IMR-90 (cell line): ENCODE results near the gene GNAT2. TPM values are rescaled to one million over a fixed set of nuclear protein-coding genes. Genes with fewer than 3 reads are reported as not detected.

Experiments
- ATAC-seq: fragments of 200-7000 bp; cut with Tn5 transposase; 2 replicates; pipeline ENCODE4 v1.9.1; 2020; ENCODE audit warnings: low read depth, mild to moderate bottlenecking, moderate library complexity
- BruUV-seq: library from RNA; stranded (reverse); fragments of 400-500 nt; replicated peaks from 2 replicates; lab custom pipeline; 2021; lab: Mats Ljungman, UMichigan
- CTCF ChIA-PET: fragments of 300-600 bp; formaldehyde crosslinking; extraction: SDS; loops from one replicate; lab custom pipeline; 2021; ENCODE audit warnings: antibody characterized with exemption; lab: Yijun Ruan, JAX
- POLR2A ChIA-PET: fragments of 300-600 bp; sonication (Branson Sonifier 250); formaldehyde crosslinking; loops from one replicate; lab custom pipeline; 2022; ENCODE audit warnings: antibody characterized with exemption; ENCODE audit not compliant: unreplicated experiment; lab: Charles Lee
- DNase-seq: peaks from one replicate; pipeline ENCODE4 v3.0.0; 2013
- H2AFZ ChIP-seq: replicated peaks from 2 replicates; pipeline ENCODE3; 2013; ENCODE audit warnings: low read length, mild to moderate bottlenecking; ENCODE audit not compliant: poor library complexity
- H2AK5ac ChIP-seq: 2 replicates; pipeline ENCODE4 v1.6.1; 2013; ENCODE audit warnings: low read depth, low read length, inconsistent platforms
- H2AK9ac ChIP-seq: replicated peaks from 2 replicates; pipeline ENCODE3; 2013; ENCODE audit warnings: mild to moderate bottlenecking, low read depth, low read length, moderate library complexity; ENCODE audit not compliant: poor library complexity
- H2BK120ac ChIP-seq: 2 replicates; pipeline ENCODE4 v1.6.1; 2013; ENCODE audit warnings: low read depth, low read length, inconsistent platforms
- H2BK15ac ChIP-seq: 3 replicates; pipeline ENCODE4 v1.6.1; 2013; ENCODE audit warnings: low read depth, low read length, inconsistent platforms
- H2BK20ac ChIP-seq: 2 replicates; pipeline ENCODE4 v1.6.1; 2013; ENCODE audit warnings: low read depth, mild to moderate bottlenecking, inconsistent platforms, low read length, moderate library complexity
- H2BK5ac ChIP-seq: 2 replicates; pipeline ENCODE4 v1.6.1; 2013; ENCODE audit warnings: mild to moderate bottlenecking, low read depth, low read length, inconsistent platforms; ENCODE audit not compliant: poor library complexity, severe bottlenecking
- H3K14ac ChIP-seq: replicated peaks from 2 replicates; pipeline ENCODE4 v1.6.1; 2013; ENCODE audit warnings: low read depth, low read length, inconsistent platforms
- H3K18ac ChIP-seq: 2 replicates; pipeline ENCODE4 v1.6.1; 2013; ENCODE audit warnings: low read depth, low read length, control low read depth
- H3K23ac ChIP-seq: 2 replicates; pipeline ENCODE4 v1.6.1; 2013; ENCODE audit warnings: low read depth, low read length, inconsistent platforms
- H3K27ac ChIP-seq: 2 replicates; pipeline ENCODE4 v1.5.1; 2013; ENCODE audit warnings: mild to moderate bottlenecking, control low read depth, low read length; ENCODE audit not compliant: insufficient read depth
- H3K27me3 ChIP-seq: 2 replicates; pipeline ENCODE4 v1.6.1; 2013; ENCODE audit warnings: low read length; ENCODE audit not compliant: control insufficient read depth, insufficient read depth
- H3K36me3 ChIP-seq: 2 replicates; pipeline ENCODE4 v1.6.1; 2013; ENCODE audit warnings: low read length, mixed read lengths; ENCODE audit not compliant: control insufficient read depth, insufficient read depth
- H3K4ac ChIP-seq: 2 replicates; pipeline ENCODE4 v1.6.1; 2013; ENCODE audit warnings: low read depth, low read length, inconsistent platforms
- H3K4me1 ChIP-seq: 2 replicates; pipeline ENCODE4 v1.6.1; 2013; ENCODE audit warnings: low read length, mixed read lengths; ENCODE audit not compliant: control insufficient read depth, insufficient read depth
- H3K4me2 ChIP-seq: 2 replicates; pipeline ENCODE4 v1.6.1; 2013; ENCODE audit warnings: low read depth, mild to moderate bottlenecking, control low read depth, low read length, moderate library complexity
- H3K4me3 ChIP-seq: 2 replicates; pipeline ENCODE4 v1.5.1; 2013; ENCODE audit warnings: low read depth, mild to moderate bottlenecking, control low read depth, low read length, moderate library complexity; ENCODE audit not compliant: insufficient read depth
- H3K56ac ChIP-seq: 2 replicates; pipeline ENCODE4 v1.6.1; 2013; ENCODE audit warnings: low read length, inconsistent platforms; ENCODE audit not compliant: insufficient read depth; ENCODE audit errors: extremely low read depth
- H3K79me1 ChIP-seq, 2 experiments: 2 replicates each; pipeline ENCODE4 v1.6.1; 2013; ENCODE audit warnings: low read length in 2 of 2, inconsistent platforms in 1 of 2, low read depth in 1 of 2
- H3K9ac ChIP-seq: 2 replicates; pipeline ENCODE4 v1.6.1; 2013; ENCODE audit warnings: low read depth, low read length, control low read depth
- H3K9me1 ChIP-seq: 2 replicates; pipeline ENCODE4 v1.6.1; 2013; ENCODE audit warnings: low read length, inconsistent platforms; ENCODE audit not compliant: insufficient read depth
- H3K9me3 ChIP-seq: 2 replicates; pipeline ENCODE4 v1.6.1; 2013; ENCODE audit warnings: low read length; ENCODE audit not compliant: control insufficient read depth, insufficient read depth
- H4K20me1 ChIP-seq: 2 replicates; pipeline ENCODE4 v1.6.1; 2013; ENCODE audit warnings: low read length, inconsistent platforms; ENCODE audit not compliant: insufficient read depth
- H4K5ac ChIP-seq: 2 replicates; pipeline ENCODE4 v1.6.1; 2013; ENCODE audit warnings: mild to moderate bottlenecking, low read depth, low read length, control low read depth
- H4K8ac ChIP-seq, 2 experiments: 2 replicates each; pipeline ENCODE4 v1.6.1; 2013; ENCODE audit warnings: low read depth in 2 of 2, low read length in 2 of 2, control low read depth in 1 of 2, inconsistent platforms in 1 of 2
- H4K91ac ChIP-seq: 2 replicates; pipeline ENCODE4 v1.6.1; 2013; ENCODE audit warnings: low read depth, low read length, inconsistent platforms; ENCODE audit not compliant: insufficient read depth
- CEBPB ChIP-seq: IDR thresholded peaks from 2 replicates; pipeline ENCODE4 v1.6.1; 2012; ENCODE audit warnings: low read depth, low read length, improper control_type of control experiment
- WGBS, 2 experiments: methylation state at CpG; one replicate each; pipeline versions ENCODE4 v1.1.5 to v1.1.7; 2013; ENCODE audit warnings: missing lambda C conversion rate in 2 of 2; ENCODE audit not compliant: insufficient read length in 1 of 2; ENCODE audit errors: extremely low coverage in 2 of 2; 5-methylcytosine and 5-hydroxymethylcytosine counted together
- dilution Hi-C: fragments of 300-500 bp; cut with HindIII; formaldehyde crosslinking; loops from one replicate; pipeline ENCODE4 v1.14.3; 2018; ENCODE audit warnings: low sequenced_read_pairs; ENCODE audit not compliant: unreplicated experiment
- in situ Hi-C: fragments of 300-500 bp; cut with MboI; formaldehyde crosslinking; loops from 3 replicates; pipeline ENCODE4 v1.14.3; 2019; ENCODE audit warnings: low sequenced_read_pairs, inconsistent platforms, mixed read lengths
- intact Hi-C: fragments of 100-400 bp; cut with micrococcal nuclease; formaldehyde crosslinking; loops from 2 replicates; pipeline ENCODE4 v1.10.0; 2022
- polyA plus RNA-seq, 3 experiments: library from polyadenylated mRNA; depleted of rRNA; stranded (reverse); fragments of >200 nt; gene quantifications; 2 replicates each; pipeline ENCODE4 v1.2.3, GENCODE V29; 2012; ENCODE audit warnings: low replicate concordance in 1 of 3
- total RNA-seq: library from RNA; depleted of rRNA; stranded (reverse); fragments of >200 nt; gene quantifications from 2 replicates; pipeline ENCODE4 v1.2.3, GENCODE V29; 2012
- TF ChIP-seq, protein P1 (sequence below): fragments of 150-350 bp; IDR thresholded peaks from 2 replicates; pipeline ENCODE4 v1.6.1; 2017; ENCODE audit warnings: mild to moderate bottlenecking, antibody characterized with exemption, low read length, low read depth

Gene GNAT2
- total and polyA plus RNA-seq, 2 of the 4 experiments (the other 2 are of a cell fraction), result 0.17 to 0.36 TPM

DNA sequence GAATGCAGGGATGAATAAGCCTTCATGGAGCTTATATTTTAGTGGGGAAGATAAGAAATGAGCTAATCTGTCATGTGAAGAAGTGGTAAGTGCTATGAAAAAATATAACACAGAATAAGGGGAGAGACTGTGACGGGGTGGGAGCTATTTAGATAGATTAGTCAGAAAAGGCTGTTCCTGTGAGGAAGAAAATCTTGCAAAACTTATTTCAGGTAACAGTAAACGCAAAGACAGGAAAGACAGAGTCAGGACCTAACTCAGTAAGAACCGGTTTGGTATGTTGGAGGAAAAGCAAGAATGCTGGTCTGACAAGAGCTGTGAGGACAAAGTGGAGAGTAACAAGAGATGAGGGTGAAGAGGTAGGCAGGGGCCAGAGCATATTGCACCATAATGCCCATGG, 49.0 kb downstream of the GNAT2 start:
- Histone ChIP-seq H3K18ac (no peak overlapping the region), H2BK15ac (no peak overlapping the region), H3K4me2 (no peak overlapping the region; the same call in 1 of the 2 replicates), H4K20me1 (peaks cover 80% of the 10 kb centered on the region), H4K91ac (no peak overlapping the region), H2AK9ac (no peak overlapping the region), H3K27ac (no peak overlapping the region), H4K5ac (no peak overlapping the region; the same call in 1 of the 2 replicates), H2AFZ (no peak overlapping the region), H3K9ac (no peak overlapping the region), H3K36me3 (no peaks in the 10 kb centered on the region), H3K56ac (no peak overlapping the region), H3K14ac (0 out of 2 replicates have a peak overlapping the region, but pooled peaks have one; percentile 35), H3K23ac (no peak overlapping the region), H2BK120ac (no peak overlapping the region), H2BK5ac (no peak overlapping the region), H3K4me3 (no peak overlapping the region), H2AK5ac (no peak overlapping the region), H3K27me3 (no peaks in the 10 kb centered on the region), H3K9me3 (no peaks in the 10 kb centered on the region), H3K4ac (no peak overlapping the region), H3K9me1 (peaks cover 10% of the 10 kb centered on the region), H2BK20ac (no peak overlapping the region), H3K4me1 (peaks cover 7% of the 10 kb centered on the region; the same call in 1 of the 2 replicates), H3K79me1 (peaks cover 31 to 70% of the 10 kb centered on the region in 2 experiments), H4K8ac (no peak overlapping the region)
- DNase-seq (peak; percentile 50), ATAC-seq (peak; percentile 56)
- intact Hi-C loops, result no loop called here
- ChIA-PET POLR2A (no interaction called here), CTCF (interaction anchor here (0.8 to 1.1 kb wide), 2 partner anchors 24 to 38 kb away, joined by 3 to 4 read pairs; no protein-coding TSS in a partner anchor)
- TF ChIP-seq, protein P1, sequence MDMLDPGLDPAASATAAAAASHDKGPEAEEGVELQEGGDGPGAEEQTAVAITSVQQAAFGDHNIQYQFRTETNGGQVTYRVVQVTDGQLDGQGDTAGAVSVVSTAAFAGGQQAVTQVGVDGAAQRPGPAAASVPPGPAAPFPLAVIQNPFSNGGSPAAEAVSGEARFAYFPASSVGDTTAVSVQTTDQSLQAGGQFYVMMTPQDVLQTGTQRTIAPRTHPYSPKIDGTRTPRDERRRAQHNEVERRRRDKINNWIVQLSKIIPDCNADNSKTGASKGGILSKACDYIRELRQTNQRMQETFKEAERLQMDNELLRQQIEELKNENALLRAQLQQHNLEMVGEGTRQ, result no peak
- TF ChIP-seq CEBPB, result peak; percentile 43; the same call in 1 of the 2 replicates
- 74% methylated on average over 3 of the region's 3 CpGs; no CpG with 5 or more reads in 1 of the 2 experiments for WGBS, 2 experiments
- no TSS peak for BruUV-seq
- dilution Hi-C loops, result no loop called here
- in situ Hi-C loops, result no loop called here
